Bronchial epithelial cell (primary cell): Measurements from ENCODE around the gene MACF1. TPM values are rescaled to one million over a fixed set of nuclear protein-coding genes. Genes with fewer than 3 reads are reported as not detected.
A peak's percentile ranks its signal among the peaks of the same experiment; 100 is the strongest.

Source experiments
- DNase-seq: peaks from one replicate; pipeline ENCODE4 v3.0.0-alpha.2; 2010; ENCODE audit warnings: low read depth
- FAIRE-seq: peaks from 2 replicates; lab custom pipeline; 2011; peaks lifted over from hg19 to GRCh38; lab: Jason Lieb, UNC
- H3K27me3 ChIP-seq: 2 replicates; pipeline ENCODE4 v1.5.1; 2011; ENCODE audit warnings: low read length; ENCODE audit not compliant: control insufficient read depth, insufficient read depth
- H3K36me3 ChIP-seq: 2 replicates; pipeline ENCODE4 v1.5.1; 2011; ENCODE audit warnings: low read length; ENCODE audit not compliant: control insufficient read depth, insufficient read depth
- H3K4me3 ChIP-seq: 2 replicates; pipeline ENCODE4 v1.5.1; 2011; ENCODE audit warnings: mild to moderate bottlenecking, low read depth, low read length, control low read depth
- total RNA-seq: library from RNA; depleted of rRNA; stranded (reverse); fragments of >200 nt; gene quantifications from 2 replicates; pipeline ENCODE4 v1.2.1, GENCODE V29; 2014
- TF ChIP-seq, protein P1 (sequence below): IDR thresholded peaks from 2 replicates; pipeline ENCODE4 v1.5.1; 2011; ENCODE audit warnings: mild to moderate bottlenecking, moderate library complexity, low read length, control low read depth, inconsistent platforms; ENCODE audit not compliant: insufficient read depth, severe bottlenecking

The MACF1 gene
- total RNA-seq, 1 donor from 2014 or later: 163 TPM

DNA sequence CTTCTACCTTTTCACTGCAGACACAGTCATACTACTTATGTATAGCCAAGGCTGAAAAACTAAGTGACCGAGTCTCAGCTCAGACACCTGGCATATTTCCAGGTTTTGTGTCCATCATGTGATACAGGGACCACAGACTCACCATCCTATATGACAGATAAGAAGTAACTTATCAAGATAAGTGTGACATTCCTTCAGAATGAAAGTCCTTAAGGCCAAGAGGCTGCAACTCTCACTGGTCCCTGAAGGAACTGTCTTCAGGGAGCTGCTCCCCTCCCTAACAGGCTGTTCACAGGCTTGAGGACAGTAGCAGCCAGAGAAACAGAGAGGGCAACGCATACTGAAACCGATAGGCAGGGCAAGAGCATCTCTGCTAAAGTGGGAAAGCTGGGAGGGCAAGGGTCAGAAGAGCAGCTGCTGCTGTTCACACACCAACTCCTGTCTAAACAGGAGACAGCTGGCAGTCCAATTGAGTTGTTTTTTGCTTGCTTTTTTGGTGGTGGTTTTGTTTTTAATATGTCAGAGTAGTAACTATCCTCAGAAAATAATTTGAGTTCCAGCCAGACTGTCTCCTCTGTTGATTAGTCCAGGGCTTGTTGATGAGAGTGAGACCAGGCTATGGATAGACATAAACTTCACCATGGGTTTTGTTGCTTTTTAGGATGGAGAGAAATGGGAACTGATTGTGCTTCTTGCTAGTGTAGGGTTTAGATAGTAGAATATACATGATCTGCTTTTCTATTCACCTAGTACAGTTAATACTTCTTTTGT is 67.7 kb downstream of the MACF1 start:
- no peak for FAIRE-seq
- H3K27me3 ChIP-seq: no peaks in the 10 kb centered on the region
- H3K4me3 ChIP-seq: no peak overlapping the region
- TF ChIP-seq, protein P1, sequence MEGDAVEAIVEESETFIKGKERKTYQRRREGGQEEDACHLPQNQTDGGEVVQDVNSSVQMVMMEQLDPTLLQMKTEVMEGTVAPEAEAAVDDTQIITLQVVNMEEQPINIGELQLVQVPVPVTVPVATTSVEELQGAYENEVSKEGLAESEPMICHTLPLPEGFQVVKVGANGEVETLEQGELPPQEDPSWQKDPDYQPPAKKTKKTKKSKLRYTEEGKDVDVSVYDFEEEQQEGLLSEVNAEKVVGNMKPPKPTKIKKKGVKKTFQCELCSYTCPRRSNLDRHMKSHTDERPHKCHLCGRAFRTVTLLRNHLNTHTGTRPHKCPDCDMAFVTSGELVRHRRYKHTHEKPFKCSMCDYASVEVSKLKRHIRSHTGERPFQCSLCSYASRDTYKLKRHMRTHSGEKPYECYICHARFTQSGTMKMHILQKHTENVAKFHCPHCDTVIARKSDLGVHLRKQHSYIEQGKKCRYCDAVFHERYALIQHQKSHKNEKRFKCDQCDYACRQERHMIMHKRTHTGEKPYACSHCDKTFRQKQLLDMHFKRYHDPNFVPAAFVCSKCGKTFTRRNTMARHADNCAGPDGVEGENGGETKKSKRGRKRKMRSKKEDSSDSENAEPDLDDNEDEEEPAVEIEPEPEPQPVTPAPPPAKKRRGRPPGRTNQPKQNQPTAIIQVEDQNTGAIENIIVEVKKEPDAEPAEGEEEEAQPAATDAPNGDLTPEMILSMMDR: no peak
- no peak for DNase-seq
- peaks cover 1% of the 10 kb centered on the region for H3K36me3 ChIP-seq

DNA sequence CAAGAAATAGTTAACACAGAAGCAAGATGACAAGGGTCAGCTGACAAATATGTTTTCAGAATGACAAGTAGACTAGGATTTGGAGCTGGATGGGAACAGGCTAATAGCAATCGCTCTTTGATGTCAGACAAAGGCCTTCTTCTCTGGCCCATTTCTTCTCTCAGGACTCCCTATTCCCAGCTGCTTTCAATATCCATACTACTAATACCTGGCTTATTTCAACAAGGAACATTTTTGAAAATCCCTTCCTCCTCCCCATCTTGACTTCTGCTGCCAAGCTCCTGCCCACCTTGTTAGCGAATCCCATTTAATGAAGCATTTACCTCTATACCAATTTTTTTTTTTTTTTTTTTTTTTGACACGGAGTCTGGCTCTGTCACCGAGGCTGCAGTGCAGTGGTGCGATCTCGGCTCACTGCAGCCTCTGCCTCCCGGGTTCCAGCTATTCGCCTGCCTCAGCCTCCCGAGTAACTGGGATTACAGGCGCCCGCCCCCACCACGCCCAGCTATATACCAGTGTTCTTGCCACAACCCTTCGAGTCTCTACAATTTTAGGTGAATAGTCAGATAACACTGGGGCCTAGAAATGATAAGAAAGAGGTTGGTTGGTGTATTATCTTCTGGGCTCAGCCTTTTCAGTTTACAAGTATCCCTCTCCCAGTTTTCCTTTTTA is 68.4 kb downstream of the MACF1 start:
- Histone ChIP-seq H3K27me3 (no peaks in the 10 kb centered on the region), H3K36me3 (peaks cover 1% of the 10 kb centered on the region), H3K4me3 (no peak overlapping the region)
- FAIRE-seq (no peak), DNase-seq (no peak)
- TF ChIP-seq, protein P1: no peak

DNA sequence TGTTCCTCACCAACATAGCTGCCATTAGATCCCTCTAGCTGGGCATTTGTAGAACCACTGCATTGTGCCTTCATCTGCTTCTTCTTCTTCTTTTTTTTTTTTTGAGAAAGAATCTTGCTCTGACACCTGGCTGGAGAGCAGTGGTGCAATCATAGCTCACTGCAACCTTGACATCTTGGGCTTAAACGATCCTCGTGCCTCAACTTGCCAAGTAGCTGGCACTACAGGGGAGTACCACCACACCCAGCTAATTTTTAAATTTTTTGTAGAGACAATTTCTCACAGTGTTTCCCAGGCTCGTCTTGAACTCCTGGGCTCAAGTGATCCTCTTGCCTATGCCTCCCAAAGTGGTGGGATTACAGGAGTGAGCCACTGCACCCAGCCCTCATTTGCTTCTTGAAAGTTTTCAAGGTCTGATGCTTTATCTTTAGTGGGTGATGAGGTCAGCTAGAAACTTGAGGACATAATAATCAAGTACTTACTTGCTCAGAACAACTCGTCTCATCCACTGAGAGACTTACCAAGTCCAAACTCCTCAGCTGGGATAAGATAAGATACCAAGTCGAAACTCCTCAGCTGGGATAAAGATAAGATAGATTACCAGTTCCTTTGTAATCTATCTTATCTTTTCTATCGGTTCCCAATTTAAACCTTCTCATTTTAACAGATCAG is 71.5 kb downstream of the MACF1 start:
- no peak overlapping the region for H3K4me3 ChIP-seq
- H3K27me3 ChIP-seq: no peaks in the 10 kb centered on the region
- TF ChIP-seq, protein P1: no peak
- DNase-seq (peak; percentile 93), FAIRE-seq (no peak)
- H3K36me3 ChIP-seq: no peaks in the 10 kb centered on the region

DNA sequence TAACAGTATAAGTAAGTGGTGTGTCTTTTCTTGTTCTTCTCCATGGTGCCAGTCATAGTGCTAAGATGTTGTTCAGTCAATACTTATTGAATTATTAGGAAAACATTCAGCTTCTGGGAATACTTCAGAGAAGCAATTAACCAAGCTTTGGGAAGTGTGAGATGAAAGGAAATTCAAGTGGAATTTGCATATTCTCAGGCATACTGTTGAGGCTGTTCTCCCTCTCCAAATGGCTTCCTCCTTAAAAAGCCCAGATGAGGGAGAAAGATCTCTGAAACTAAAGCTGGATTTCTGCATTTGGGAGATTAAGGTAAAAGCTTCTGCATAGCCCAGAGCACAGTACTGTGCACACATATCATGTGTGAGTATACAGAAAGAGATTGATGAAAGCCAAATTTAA is 73.4 kb downstream of the MACF1 start:
- DNase-seq (no peak), FAIRE-seq (no peak)

DNA sequence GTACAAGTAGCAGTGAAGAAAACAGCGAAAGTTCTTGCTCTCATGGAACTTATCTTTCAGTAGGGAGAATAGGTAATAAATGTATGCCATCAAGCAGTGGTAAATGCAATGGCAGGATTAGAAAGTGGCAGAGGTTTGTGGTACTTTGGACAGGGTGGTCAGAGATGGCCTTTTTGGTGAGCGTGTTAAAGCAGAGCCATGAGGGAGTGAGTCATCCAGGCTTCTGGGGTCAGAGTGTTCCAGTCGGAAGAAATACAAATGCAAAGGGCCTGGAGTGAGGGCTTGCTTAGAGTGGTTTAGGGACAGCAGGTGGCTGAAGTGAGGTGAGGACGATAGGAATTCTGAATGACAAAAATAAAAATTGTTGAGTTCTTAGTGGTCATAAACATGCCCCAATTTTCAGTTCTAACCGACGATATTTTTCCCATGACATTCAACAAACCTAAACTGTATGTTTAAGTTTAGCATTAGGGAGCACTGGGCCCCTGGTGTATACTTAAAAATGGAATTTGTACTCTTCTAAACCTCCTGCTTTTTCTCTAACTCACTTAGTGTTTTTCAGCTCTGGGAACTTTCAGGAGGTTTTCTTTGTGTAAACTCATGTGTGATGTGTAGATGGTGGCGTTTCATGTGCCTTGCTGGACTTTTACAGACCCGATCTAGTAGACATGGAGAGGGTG is 78.2 kb downstream of the MACF1 start:
- TF ChIP-seq, protein P1: no peak
- DNase-seq (no peak), FAIRE-seq (no peak)
- H3K27me3 ChIP-seq: no peaks in the 10 kb centered on the region
- no peak overlapping the region for H3K4me3 ChIP-seq
- H3K36me3 ChIP-seq: peaks cover 20% of the 10 kb centered on the region

More for the DNA sequence above, 73.4 kb downstream of the MACF1 start:
- H3K27me3 ChIP-seq: no peaks in the 10 kb centered on the region
- H3K36me3 ChIP-seq: peaks cover 5% of the 10 kb centered on the region
- TF ChIP-seq, protein P1: no peak
- H3K4me3 ChIP-seq: no peak overlapping the region
